ENCODE measurements around the gene PLEKHM3. TPM values are rescaled to one million over a fixed set of nuclear protein-coding genes. Genes with fewer than 3 reads are reported as not detected.

PLEKHM3 gene
- total RNA-seq, 2 experiments from 2014 or later, result 11.3 to 11.6 TPM

- DNase-seq, result no peak
- intact Hi-C loops (cut with DNase I, micrococcal nuclease), result no loop called here
- Mint-ChIP-seq H3K4me3 (no peak overlapping the region), H3K36me3 (ENCODE audit: low read depth) (peaks cover 28% of the 10 kb centered on the region), H3K4me1 (ENCODE audit: low read depth) (no peaks in the 10 kb centered on the region), H3K9me3 (no peaks in the 10 kb centered on the region), H3K27ac (no peak overlapping the region), H3K27me3 (no peaks in the 10 kb centered on the region)
- no peak overlapping the region for H3K4me3 ChIP-seq (ENCODE audit: low read length)
- ChIA-PET CTCF (interaction anchor here (1.4 kb wide), 1 partner anchor 20 kb away, joined by 4 read pairs; no protein-coding TSS in a partner anchor), POLR2A (no interaction called here)
- TF ChIP-seq CTCF (IDR thresholded peaks at IDR 0.05), result no peak
- peaks cover 4% of the 10 kb centered on the region for H3K36me3 ChIP-seq (ENCODE audit: insufficient read depth, low read length)
- H3K27ac ChIP-seq (ENCODE audit: low read depth in 1 of 2, low read length in 2 of 2), result no peak overlapping the region
- H3K27me3 ChIP-seq (ENCODE audit: control insufficient read depth in 1 of 2, insufficient read depth in 2 of 2, low read length in 2 of 2), result no peaks in the 10 kb centered on the region
- no peaks in the 10 kb centered on the region for H3K4me1 ChIP-seq (ENCODE audit: insufficient read depth, low read length)
- H3K9me3 ChIP-seq (ENCODE audit: control insufficient read depth in 1 of 2, insufficient read depth in 1 of 2, low read length in 2 of 2), result no peaks in the 10 kb centered on the region
- ATAC-seq (ENCODE audit: poor library complexity), result no peak
Observed at GRCh38 chr2:207939342-207940108, 85.8 kb downstream of the PLEKHM3 start.

- no peak for TF ChIP-seq CTCF (IDR thresholded peaks at IDR 0.05)
- intact Hi-C loops (cut with DNase I, micrococcal nuclease), result no loop called here
- no peak overlapping the region for H3K4me3 Mint-ChIP-seq
- no peak overlapping the region for H3K27ac ChIP-seq (ENCODE audit: low read depth in 1 of 2, low read length in 2 of 2)
- H3K36me3 ChIP-seq (ENCODE audit: insufficient read depth, low read length), result peaks cover 4% of the 10 kb centered on the region
- no peaks in the 10 kb centered on the region for H3K4me1 Mint-ChIP-seq (ENCODE audit: low read depth)
- H3K9me3 ChIP-seq (ENCODE audit: control insufficient read depth in 1 of 2, insufficient read depth in 1 of 2, low read length in 2 of 2), result no peaks in the 10 kb centered on the region
- H3K4me3 ChIP-seq (ENCODE audit: low read length), result no peak overlapping the region
- DNase-seq (no peak), ATAC-seq (ENCODE audit: poor library complexity) (no peak)
- POLR2A ChIA-PET, result no interaction called here
- no peaks in the 10 kb centered on the region for H3K27me3 ChIP-seq (ENCODE audit: control insufficient read depth in 1 of 2, insufficient read depth in 2 of 2, low read length in 2 of 2)
- peaks cover 21% of the 10 kb centered on the region for H3K36me3 Mint-ChIP-seq (ENCODE audit: low read depth)
- CTCF ChIA-PET, result interaction anchor here (1.4 kb wide), 1 partner anchor 21 kb away, joined by 4 read pairs; no protein-coding TSS in a partner anchor
- H3K27ac Mint-ChIP-seq, result no peak overlapping the region
- no peaks in the 10 kb centered on the region for H3K4me1 ChIP-seq (ENCODE audit: insufficient read depth, low read length)
- H3K27me3 Mint-ChIP-seq, result no peaks in the 10 kb centered on the region
- H3K9me3 Mint-ChIP-seq, result no peaks in the 10 kb centered on the region
Observed at GRCh38 chr2:207938886-207939285, 86.4 kb downstream of the PLEKHM3 start.

GRCh38 chr2:207938415-207938814 is 86.9 kb downstream of the PLEKHM3 start:
- H3K27ac Mint-ChIP-seq, result no peak overlapping the region
- H3K4me3 ChIP-seq (ENCODE audit: low read length), result no peak overlapping the region
- TF ChIP-seq CTCF (IDR thresholded peaks at IDR 0.05), result no peak
- H3K9me3 Mint-ChIP-seq, result no peaks in the 10 kb centered on the region
- H3K27me3 Mint-ChIP-seq, result no peaks in the 10 kb centered on the region
- no peaks in the 10 kb centered on the region for H3K9me3 ChIP-seq (ENCODE audit: control insufficient read depth in 1 of 2, insufficient read depth in 1 of 2, low read length in 2 of 2)
- H3K4me1 Mint-ChIP-seq (ENCODE audit: low read depth), result no peaks in the 10 kb centered on the region
- ATAC-seq (ENCODE audit: poor library complexity) (no peak), DNase-seq (no peak)
- no peak overlapping the region for H3K4me3 Mint-ChIP-seq
- H3K36me3 ChIP-seq (ENCODE audit: insufficient read depth, low read length), result peaks cover 4% of the 10 kb centered on the region
- intact Hi-C loops (cut with DNase I, micrococcal nuclease), result no loop called here
- no peaks in the 10 kb centered on the region for H3K27me3 ChIP-seq (ENCODE audit: control insufficient read depth in 1 of 2, insufficient read depth in 2 of 2, low read length in 2 of 2)
- no peaks in the 10 kb centered on the region for H3K4me1 ChIP-seq (ENCODE audit: insufficient read depth, low read length)
- ChIA-PET CTCF (interaction anchor here (0.6 kb wide), 1 partner anchor 180 kb away, joined by 4 read pairs; no protein-coding TSS in a partner anchor), POLR2A (no interaction called here)
- H3K27ac ChIP-seq (ENCODE audit: low read depth in 1 of 2, low read length in 2 of 2), result no peak overlapping the region
- H3K36me3 Mint-ChIP-seq (ENCODE audit: low read depth), result peaks cover 20% of the 10 kb centered on the region

Measured in CD4-positive, alpha-beta T cell (primary cell).